ENCODE results near the gene CSAD.

DNA sequence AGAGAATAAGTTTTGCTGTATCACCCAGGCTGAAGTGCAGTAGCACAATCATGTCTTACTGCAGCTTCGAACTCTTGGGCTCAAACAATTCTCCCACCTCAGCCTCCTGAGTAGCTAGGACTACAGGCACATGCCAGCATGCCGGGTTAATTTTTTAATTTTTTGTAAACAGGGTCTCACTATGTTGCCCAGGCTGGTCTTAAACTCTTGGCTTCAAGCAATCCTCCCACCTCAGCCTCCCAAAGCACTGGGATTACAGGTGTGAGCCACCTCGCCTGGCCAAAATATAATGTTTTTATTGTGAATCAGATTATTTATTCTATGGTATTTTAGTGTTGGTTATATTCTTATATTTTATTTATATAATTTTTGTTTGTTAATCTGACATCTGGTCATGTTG lies 4.0 kb downstream of the CSAD start:
- TF ChIP-seq EZH2 (IDR thresholded peaks at IDR 0.05; ENCODE audit: borderline replicate concordance) (no peak), EZH2phosphoT487 (IDR thresholded peaks at IDR 0.05; ENCODE audit: low read depth, severe bottlenecking, unreplicated experiment) (no peak)
- TF ChIP-seq, protein P1, sequence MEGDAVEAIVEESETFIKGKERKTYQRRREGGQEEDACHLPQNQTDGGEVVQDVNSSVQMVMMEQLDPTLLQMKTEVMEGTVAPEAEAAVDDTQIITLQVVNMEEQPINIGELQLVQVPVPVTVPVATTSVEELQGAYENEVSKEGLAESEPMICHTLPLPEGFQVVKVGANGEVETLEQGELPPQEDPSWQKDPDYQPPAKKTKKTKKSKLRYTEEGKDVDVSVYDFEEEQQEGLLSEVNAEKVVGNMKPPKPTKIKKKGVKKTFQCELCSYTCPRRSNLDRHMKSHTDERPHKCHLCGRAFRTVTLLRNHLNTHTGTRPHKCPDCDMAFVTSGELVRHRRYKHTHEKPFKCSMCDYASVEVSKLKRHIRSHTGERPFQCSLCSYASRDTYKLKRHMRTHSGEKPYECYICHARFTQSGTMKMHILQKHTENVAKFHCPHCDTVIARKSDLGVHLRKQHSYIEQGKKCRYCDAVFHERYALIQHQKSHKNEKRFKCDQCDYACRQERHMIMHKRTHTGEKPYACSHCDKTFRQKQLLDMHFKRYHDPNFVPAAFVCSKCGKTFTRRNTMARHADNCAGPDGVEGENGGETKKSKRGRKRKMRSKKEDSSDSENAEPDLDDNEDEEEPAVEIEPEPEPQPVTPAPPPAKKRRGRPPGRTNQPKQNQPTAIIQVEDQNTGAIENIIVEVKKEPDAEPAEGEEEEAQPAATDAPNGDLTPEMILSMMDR (IDR thresholded peaks at IDR 0.05; ENCODE audit: poor library complexity): no peak

Data from hepatocyte (in vitro differentiated cells).